GM13976 (cell line): ENCODE data around the gene KCNMB2.

ENCODE experiments used
- DNase-seq: peaks from one replicate; pipeline ENCODE4 v3.0.0; 2012; ENCODE audit warnings: low spot score
- in situ Hi-C: fragments of 300-500 bp; cut with MboI; formaldehyde crosslinking; loops from one replicate; pipeline ENCODE4 v1.12.0; 2022; ENCODE audit warnings: low sequenced_read_pairs, mixed read lengths, inconsistent platforms; ENCODE audit not compliant: unreplicated experiment
- TF ChIP-seq, protein P1 (sequence below): IDR thresholded peaks from 2 replicates; pipeline ENCODE4 v1.5.1; 2012; ENCODE audit warnings: borderline replicate concordance, mild to moderate bottlenecking; ENCODE audit not compliant: insufficient read depth; ENCODE audit errors: extremely low read depth, missing control alignments, control extremely low read depth

The KCNMB2 gene

DNA sequence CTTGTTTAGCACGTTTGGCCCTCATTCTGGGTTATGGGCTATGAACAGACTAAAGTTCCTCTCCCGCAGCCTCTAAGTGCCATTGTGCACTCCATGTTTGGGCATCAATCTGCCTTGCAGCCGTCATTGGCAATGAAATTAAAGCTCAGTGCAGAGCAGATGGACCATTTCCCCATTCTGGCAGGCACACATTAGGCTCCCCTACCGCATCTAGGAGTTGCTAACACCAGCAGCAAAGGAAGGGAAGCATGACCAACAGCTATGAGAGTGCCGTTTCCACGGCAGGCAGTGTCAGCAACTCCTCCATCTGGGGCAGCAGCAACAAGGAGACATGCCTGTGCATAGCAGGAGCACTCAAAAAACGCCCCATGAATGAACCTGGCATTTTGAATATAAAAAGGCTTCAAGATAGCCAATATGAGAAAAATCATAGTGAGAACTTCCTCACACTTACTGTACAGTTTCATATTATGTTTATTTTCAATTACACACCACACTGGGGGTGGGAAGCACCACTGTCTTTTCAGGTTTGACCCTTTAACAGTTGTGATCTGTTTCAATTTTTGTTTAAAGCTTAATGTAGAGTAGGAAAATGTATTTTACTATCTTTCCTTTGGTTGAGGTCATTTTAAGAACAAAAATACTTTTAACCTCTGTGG lies 218.7 kb downstream of the KCNMB2 start:
- in situ Hi-C loops = no loop called here
- TF ChIP-seq, protein P1, sequence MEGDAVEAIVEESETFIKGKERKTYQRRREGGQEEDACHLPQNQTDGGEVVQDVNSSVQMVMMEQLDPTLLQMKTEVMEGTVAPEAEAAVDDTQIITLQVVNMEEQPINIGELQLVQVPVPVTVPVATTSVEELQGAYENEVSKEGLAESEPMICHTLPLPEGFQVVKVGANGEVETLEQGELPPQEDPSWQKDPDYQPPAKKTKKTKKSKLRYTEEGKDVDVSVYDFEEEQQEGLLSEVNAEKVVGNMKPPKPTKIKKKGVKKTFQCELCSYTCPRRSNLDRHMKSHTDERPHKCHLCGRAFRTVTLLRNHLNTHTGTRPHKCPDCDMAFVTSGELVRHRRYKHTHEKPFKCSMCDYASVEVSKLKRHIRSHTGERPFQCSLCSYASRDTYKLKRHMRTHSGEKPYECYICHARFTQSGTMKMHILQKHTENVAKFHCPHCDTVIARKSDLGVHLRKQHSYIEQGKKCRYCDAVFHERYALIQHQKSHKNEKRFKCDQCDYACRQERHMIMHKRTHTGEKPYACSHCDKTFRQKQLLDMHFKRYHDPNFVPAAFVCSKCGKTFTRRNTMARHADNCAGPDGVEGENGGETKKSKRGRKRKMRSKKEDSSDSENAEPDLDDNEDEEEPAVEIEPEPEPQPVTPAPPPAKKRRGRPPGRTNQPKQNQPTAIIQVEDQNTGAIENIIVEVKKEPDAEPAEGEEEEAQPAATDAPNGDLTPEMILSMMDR = no peak
- DNase-seq = no peak

DNA sequence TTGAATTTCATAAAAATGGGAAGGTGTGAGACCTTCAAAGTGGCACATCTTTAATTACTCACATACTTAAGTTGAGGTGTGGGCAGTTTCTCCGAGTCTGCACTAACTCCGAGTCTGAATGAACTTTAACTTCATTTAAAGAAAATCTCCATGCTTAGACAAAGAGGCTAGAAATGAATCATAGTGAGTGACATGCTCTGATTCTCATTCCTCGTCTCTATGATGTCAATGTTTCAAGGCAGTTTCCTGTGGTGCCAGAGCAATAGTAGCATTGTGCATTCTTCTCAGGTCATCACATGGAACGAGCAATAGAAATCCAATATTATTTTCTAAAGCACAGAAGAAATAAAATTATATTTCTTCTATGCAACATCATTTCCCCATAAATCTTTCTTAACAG lies 224.8 kb downstream of the KCNMB2 start:
- DNase-seq = no peak
- TF ChIP-seq, protein P1 = no peak
- in situ Hi-C loops = no loop called here

DNA sequence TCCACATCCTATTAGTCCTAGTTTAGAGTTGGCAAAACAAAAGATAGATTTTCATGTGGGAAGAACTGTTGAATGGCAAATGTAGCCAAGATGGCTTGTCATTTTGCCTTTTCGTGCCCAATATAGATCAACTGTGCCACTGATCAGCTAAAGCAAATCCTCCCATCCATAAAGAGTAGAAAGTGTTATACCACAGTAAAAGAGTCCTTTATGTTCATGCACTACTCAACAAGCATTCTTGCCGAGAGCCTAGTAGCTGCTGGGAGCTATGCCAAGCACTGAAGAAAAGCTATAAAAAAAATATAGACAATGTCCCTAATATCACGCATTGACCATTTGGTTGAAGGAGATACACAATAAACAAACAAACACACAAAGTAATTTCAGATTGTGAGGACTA lies 225.2 kb downstream of the KCNMB2 start:
- in situ Hi-C loops = no loop called here
- no peak for DNase-seq
- TF ChIP-seq, protein P1 = no peak

DNA sequence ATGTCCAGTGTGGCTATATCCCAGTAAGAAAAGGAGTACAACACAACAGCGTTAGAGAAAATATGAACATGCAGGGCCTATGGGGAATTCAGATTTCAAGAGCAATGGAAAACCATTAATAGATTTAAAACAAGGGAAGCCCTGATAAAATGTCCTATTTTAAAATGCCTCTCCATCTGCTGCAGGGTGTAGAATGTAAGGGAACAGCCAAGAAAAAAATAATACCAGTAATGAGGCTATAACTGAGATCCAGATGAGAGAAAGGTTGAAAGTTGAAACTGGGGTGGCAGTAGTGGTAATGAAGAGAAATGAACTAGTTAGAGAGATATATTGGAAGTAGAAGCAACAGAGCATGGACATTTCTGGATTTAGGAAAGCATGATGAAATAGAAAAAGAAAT lies 226.1 kb downstream of the KCNMB2 start:
- TF ChIP-seq, protein P1 = no peak
- no peak for DNase-seq
- in situ Hi-C loops = no loop called here

DNA sequence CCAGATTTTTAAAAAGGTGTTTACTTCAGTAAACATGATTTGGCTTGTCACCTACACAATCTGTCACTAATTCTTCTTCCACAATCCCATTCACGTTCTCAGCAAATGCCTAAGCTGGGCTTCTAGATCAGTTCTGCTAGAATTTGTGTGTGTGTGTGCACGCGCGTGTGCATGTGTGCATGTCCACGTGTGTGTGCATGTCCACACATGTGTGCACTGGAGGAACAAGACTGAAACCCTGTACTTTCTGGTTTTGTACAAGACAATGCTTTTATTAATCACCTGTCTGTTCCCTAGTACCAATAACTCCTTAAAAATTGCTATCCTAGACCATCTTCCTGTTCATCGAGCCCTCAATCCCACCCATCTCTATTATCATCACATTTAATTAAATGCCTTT lies 229.2 kb downstream of the KCNMB2 start:
- in situ Hi-C loops = no loop called here
- TF ChIP-seq, protein P1 = no peak
- DNase-seq = no peak

DNA sequence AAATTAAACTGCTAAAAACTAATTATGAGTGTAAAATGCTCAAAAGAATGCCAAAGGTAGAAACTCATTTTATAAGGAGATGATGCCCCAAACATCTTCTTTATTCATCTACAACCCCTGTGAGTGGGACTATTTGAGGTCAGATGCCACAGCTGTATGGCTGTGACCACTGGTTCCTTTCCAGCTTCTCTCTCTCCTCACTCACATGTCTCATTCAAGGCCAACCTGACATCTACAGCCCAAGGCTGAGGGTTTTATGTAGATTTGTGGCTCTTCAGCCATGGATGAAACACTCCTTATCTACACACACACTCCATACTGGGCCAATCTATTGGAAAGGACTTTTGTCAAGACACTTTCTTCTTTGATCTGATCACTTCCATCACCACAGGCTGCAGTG lies 231.3 kb downstream of the KCNMB2 start:
- in situ Hi-C loops = no loop called here
- no peak for DNase-seq
- TF ChIP-seq, protein P1 = no peak
